HT-29 (cell line): ENCODE measurements around the gene SPATA20. TPM values are rescaled to one million over a fixed set of nuclear protein-coding genes. Genes with fewer than 3 reads are reported as not detected.
A peak's percentile ranks its signal among the peaks of the same experiment; 100 is the strongest.

ENCODE experiments used
- DNase-seq: peaks from one replicate; pipeline ENCODE4 v3.0.0-alpha.2; 2015; ENCODE audit warnings: low spot score
- total RNA-seq: library from RNA; depleted of rRNA; stranded (reverse); fragments of >200 nt; shearing (Covaris generic); gene quantifications from 2 replicates; pipeline ENCODE4 v1.2.3, GENCODE V29; 2014

Gene SPATA20
- total RNA-seq, 1 experiment from 2014 or later: 44.9 TPM

DNA sequence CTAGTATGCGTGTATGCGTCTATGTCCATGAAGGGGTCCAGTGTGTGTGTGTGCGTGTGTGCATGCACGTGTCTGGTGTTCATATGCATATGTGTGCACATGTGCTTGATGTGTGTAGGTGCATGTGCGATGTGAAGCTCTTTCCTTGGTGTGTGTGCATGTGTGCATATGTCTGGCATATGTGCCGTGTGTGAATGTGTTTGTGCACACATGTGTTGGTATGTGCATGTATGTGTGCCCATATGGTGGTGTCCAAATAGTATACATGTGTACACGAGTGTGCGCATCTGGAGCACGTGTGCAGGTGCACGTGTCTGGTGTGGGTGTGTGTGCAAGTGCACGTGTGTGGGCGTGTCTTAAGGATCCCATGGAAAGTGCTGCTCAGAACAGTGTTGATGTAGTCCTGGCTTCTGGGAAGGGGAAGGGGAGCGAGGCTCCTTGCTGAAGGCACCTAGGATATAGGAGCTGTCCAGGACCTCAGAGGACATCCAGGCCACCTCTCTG lies 30.5 kb downstream of the SPATA20 start:
- no peak for DNase-seq

DNA sequence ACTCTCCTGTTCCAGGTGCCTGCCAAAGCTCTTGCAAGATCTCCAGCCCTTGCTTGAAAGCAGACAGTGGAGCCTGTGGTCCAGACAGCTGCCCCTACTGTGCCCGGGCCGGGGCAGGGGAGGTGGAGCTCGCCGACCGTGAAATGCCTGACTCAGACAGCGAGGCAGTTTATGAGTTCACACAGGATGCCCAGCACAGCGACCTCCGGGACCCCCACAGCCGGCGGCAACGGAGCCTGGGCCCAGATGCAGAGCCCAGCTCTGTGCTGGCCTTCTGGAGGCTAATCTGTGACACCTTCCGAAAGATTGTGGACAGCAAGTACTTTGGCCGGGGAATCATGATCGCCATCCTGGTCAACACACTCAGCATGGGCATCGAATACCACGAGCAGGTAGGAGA lies 31.2 kb downstream of the SPATA20 start:
- DNase-seq: no peak

DNA sequence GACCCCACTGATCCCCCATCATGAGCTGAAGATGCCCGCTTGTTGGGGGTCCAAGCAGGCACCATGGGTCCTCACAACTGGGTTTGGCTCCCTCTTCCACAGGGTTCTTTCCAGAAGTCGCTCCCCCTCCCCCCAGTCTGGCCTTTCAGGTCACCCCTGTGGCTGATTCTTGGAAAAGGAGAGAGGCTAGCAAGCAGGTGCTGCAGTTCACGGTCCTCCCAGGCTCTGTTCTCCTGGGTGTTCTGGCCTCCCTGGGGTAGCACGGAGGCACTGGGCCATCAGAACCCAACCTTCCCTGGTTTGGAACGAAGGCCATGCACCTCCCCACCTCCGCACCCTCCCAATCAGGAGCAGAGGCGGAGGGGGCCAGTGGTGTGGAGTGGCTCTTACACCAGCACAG lies 32.4 kb downstream of the SPATA20 start:
- no peak for DNase-seq

DNA sequence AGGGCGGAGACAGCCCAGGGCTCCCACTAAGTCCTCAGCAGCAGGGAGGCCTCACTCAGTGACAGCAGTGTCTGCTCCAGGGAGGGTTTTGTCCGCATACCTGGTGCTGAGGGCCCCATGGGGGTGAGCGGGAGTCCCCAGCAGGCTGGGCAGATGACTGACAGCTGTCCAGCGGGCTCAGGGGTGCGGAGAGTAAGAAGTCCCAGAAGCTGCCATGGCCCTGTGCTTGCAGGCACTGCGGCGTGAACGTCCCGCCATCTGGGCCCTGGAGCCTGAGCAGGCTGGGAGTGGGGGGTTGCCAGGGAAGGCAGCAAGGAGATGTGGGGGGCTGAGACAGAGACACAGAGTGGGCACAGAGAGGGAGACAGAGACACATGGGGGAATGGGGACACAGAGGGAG lies 33.7 kb downstream of the SPATA20 start:
- DNase-seq: no peak

DNA sequence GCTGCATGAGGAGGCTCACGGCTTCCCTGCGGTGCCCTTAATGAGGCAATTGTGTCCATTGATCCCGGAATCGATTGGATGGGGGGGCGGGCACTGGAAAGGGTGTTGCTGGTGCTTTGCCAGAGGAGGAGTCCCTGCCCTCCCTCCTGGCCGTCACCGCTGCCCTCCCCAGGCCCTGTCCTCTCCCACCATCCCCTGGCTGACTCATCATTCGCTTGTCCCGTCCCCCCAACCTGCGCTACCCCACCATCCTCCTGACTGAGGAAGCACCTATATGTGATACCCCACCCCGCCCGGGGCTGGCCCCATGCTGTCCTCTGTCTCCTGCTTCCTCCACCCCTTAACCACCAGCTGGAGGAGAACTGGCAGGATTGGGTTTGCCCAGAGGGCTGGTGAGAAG lies 34.3 kb downstream of the SPATA20 start:
- DNase-seq: no peak

DNA sequence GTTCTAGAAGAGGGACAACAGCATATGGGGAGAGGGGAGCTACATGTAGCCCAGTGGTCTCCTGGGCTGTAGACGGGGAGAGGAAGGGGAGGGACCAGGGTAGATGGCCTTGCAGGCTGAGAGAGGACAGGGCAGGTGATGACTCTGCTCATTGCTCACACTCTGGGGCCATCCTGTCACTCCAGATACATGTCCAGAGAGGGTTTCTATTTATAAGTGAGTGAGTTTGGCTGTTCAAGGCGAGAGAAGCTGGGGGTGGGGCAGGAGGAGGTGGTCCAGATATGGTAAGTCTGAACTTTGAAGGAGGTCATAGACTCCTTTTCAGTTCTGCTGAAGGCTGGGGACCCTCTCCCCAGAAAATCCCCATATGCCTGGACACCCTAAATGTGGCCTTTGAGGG lies 35.8 kb downstream of the SPATA20 start:
- DNase-seq: no peak

DNA sequence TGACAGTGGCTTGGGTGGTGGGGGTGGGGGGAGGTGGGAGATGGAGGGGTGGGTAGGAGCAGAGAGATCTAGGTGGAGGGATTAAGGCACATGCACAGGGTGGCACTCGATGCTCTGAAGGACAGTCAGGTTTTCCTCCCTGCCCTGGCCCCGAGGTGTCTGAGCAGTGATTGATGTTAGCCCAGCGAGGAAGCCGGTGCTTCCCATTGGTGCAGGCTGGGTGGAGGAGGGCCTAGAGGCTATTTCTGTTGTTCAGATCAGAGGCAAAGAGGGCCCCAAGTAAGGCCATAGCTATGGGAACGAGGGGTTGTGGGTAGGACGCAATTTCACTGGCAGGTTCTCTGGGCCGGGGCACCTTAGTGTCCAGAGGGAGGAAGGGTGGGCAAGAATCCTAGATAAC lies 36.7 kb downstream of the SPATA20 start:
- DNase-seq: no peak

DNA sequence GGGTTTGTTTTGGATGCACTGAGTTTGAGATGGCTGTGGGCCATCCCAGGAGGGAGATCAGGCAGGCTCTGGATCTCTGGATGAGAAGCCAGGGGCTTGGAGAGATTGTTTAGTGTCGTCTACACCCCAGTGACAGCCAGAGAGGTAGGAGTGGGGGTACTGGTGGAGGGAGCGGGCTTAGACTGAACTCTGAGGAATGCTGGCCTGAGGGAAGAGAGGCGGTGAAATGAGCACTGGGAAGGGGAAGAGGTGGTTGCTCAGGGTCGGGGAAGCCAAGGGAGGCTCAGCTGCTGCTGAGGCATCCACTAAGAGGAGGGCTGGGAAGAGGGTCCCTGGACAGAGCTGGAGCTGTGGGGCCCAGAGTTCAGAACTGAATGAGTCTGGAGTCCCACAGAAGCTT lies 37.1 kb downstream of the SPATA20 start:
- no peak for DNase-seq

DNA sequence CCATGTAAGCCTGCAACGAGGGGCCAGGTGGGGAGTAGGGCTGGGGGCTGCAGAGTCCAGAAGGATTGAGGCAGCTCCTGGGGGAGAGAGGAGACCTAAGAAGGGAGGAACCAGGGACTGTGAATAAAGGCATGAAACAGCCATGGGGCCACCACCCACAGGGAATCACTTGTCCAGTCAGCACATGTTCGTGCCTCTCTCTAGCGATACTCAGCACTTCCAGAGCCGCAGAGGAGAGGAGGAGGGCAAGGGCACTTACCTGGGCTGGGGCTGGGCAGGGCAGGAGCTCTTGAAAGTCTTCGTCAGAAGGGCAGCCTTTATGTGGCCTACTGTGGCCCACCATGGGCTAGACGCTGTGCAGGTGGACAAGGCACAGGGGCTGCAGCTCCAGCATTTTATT lies 37.8 kb downstream of the SPATA20 start:
- no peak for DNase-seq

DNA sequence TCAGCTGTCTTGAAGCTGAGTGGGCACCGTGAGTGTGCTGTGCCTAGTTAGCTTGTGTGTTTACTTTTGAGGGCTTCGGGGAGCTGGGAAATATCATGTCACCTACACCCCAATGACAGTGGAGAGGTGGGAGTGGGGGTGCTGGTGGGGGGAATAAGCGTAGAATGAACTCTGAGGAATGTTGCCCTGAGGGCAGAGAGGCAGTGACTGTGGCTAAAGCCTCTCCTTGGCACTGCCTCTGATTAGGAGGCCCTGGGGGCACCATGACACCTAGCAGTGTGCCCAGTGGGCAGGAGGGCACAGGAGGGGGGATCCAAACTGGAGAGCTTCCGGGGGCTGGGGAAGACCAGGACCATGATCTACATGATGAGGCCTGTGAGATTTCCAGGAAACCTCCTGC lies 38.4 kb downstream of the SPATA20 start:
- no peak for DNase-seq

DNA sequence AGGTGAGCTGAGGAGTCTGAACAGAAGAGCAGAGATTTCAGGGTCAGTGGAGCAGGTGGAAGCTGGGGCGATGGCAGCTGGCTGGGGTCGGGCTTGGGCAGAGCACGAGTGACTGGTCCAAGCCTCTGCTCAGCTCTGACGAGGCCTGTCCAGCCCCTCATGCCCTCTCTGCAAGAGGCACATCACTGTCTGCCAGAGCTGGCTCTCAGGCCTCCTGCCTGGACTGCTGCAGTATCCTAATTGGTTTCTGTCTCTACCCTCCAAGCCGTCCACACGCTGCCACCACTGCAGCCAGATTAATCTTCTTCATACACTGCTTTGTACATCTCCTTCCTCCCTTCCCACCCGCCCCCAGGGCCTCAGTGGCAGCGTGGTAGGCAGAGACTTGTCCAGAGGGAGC lies 38.9 kb downstream of the SPATA20 start:
- DNase-seq: no peak

DNA sequence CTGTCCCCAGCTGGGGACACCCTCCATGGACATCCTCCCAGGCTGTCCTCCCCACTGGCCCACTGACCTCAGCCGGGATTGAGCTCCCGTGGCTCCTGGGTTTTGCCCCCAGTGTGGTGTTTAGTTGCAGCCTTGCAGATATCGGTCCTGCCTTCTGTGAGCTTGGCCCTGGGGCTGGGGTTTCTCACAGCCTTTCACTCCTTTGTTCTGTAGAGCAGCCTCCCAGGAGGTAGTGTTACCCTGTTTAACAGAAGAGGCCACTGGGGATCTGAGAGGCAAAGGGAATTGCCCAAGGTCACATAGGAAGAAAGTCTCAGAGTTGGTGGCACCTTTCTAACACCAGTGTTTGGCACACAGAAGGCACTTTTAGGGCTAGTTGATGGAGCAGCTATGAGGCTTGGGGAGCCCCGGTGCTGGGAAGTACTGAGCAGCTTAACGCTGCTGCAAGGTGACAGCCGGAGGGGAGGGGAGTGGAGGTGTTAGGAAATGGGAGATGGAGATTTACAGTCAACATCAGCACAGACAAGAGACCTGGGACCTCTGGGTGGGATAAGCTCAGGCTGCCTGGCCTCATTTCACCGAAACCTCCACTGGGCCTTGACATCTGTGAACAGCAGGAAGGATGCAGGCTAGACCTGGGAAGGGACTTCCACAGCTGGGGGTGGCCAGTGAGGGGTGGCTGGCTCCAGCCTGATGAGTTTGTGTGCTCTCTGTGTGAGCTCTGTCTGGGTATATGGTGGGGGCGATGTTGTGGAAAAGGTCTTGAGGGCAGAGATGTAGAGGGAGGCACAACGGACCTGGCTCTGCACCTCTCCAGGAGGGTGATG lies 39.7 kb downstream of the SPATA20 start:
- DNase-seq: no peak

DNA sequence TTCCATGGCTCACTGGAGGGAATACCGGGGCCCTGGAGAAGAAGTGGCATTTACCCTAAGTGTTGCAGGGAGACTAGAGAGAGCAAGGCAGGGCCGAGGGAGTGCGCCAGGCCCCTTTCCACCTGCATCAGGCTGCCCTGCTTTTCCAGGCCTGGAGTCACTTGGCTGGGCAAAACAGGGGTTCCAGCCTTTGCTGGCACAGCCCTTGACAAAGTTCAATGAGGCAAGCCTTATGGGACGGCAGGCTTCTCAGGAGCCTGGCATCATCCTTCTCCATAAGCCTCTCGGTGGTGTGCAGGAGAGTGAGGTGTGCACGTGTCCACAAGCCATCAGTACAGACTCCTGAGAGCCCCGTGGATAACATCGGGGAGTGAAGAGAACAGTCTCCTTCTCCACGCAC lies 40.6 kb downstream of the SPATA20 start:
- DNase-seq: no peak

DNA sequence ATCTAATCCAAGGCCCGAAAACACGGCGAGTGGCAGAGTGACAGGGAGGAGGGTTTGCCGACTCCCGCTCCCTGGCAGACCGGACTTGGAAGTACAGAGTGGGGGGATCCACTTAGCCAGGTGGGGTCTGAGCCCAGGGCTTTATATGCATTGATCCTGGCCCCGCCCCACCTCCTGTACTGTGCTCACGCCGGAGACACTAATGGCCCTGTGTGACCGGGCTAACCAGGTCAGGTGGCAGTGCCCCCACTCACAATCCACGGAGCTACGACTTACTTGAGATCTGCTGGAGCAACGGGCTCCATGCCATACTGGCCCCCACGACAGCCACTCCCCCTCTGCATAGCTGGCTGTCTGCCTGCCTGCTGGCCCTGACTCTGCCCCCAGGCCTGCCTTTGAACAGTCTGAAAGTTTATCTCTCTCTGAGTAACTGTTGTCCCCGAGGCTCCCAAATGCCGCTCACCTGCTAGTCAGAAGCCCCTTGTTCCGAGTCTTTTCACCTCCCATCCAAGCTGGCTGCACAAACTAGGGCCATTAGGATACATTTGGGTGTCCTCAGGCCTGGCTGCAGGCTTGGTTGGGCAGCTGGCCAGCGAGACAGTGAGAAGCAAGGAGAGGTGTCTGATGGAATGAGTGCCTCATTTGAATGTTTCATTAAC lies 41.5 kb downstream of the SPATA20 start:
- DNase-seq: no peak

DNA sequence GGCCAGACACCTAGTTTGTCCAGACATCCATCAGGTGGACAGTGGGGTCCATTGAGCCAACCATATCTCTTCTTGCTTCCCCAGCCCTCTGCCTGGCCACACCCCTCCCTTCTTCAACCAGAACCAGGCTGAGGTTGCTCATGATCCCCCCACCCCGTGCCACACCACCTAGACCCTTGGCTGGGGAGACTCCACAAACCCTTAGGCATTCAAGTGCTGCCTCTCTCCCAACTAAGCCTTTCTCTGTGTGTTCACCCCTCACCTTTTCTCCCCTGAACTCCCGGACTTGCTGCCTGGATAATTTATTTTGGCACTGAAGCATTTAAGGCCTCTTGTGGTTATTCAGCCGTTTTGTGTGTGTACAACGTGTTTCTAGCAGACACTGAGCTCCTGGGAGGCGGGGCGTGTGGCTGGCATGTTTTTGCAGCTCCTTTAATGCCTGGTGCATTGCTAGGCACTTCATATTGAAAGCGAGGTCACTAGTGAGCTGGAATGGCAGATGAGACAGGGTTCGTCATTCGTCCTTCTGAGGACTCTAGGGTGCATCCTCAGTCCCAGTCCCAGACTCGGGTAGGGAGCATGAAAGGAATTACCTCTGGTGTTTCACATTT lies 42.2 kb downstream of the SPATA20 start:
- DNase-seq: no peak

DNA sequence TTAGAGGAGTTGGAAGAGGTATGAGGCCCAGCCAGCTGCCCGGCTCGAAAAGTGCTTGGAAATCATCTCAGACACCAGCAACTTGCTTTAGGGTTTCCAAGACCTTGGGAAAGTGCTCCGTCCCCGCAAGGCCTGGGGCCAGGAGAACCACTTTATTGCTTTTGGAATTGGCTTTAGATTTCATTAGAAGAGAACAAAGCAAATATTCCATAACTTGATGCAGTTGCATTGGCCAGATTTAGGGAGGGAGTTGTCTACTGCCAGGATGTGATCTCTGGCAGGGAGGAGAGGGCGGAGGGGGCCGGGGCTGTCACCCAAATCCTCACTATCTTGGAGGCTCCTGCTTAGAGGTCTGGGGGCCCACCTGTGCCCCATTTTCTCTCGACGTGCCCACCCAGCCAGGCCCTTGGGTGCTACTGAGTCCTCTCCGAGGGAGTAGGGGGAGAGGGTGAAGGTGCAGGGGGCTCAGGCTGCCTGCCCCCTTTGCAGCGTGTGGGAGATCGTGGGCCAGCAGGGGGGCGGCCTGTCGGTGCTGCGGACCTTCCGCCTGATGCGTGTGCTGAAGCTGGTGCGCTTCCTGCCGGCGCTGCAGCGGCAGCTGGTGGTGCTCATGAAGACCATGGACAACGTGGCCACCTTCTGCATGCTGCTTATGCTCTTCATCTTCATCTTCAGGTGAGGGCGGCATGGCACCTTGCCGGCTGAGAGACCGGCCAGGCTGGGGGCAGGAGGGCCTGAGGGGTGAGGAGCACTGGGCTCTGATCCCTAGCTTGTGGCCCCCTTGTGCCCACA lies 44.2 kb downstream of the SPATA20 start:
- no peak for DNase-seq

DNA sequence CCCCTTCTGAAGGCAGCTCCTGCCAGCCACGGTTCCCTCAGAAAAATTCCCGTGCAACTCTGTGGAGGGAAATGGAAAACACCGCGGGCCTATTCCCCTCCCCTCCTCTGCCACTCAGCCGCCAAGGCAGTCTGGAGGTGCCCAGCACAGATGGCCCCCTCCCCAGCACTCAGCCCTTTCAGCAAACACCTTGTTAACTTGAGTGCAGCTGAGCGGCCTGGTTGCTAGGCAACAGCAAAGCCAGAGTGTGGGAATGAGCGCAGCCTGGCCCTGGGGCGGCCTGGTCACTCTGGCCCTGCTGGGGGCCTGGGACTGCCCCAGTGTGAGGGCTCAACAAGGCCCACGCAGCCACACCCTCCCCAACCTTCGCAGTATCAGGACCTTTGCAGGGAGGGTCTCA lies 46.3 kb downstream of the SPATA20 start:
- no peak for DNase-seq

DNA sequence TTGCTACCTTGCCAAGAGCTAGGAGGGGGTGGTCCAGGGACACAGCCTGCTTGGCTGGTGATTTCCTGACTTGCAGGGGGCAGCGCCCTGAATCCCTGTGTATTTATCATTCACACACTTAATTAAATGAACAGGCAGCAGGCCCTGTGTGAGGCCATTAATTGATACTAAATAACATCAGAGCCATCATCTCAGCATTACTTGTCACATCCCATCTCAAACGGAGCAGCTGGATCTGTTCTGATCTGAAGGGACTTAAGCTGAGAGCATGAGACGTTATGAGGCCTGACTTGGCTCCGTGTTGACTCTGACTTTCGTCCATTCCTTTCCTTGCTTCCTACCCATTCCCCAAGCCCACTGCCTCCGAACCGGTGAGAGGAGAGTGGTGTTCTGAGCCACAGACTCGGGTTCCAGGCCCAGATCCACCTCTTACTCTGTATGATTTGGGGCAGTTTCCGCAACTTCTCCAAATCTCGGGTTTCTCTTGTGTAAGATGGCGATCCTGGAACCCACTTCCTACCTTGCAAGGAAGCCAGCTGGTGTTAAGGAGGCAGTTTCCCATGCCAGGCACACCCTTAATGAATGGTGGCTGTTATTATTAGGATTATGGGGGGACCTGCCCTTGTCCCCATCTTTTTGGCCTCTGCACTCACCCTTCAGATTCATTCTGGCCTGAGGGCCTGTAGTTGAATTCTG lies 47.3 kb downstream of the SPATA20 start:
- no peak for DNase-seq

DNA sequence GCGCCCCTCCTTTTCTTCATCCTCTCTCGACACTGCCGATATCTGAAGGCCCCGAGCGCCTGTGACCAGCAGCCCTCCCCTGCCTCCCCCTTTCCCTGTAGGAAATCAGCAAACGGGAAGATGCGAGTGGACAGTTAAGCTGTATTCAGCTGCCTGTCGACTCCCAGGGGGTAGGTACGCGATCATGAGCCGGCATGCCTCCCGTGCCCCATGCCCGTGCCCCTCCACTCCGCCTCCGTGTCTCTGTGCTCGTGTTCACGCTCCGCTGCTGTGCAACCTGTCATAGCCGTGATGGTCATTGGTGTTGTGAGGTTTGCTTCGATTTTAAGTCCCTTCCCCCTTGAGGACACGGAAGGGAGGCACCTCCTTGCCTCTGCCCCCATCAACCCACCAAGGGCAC lies 47.9 kb downstream of the SPATA20 start:
- no peak for DNase-seq

DNA sequence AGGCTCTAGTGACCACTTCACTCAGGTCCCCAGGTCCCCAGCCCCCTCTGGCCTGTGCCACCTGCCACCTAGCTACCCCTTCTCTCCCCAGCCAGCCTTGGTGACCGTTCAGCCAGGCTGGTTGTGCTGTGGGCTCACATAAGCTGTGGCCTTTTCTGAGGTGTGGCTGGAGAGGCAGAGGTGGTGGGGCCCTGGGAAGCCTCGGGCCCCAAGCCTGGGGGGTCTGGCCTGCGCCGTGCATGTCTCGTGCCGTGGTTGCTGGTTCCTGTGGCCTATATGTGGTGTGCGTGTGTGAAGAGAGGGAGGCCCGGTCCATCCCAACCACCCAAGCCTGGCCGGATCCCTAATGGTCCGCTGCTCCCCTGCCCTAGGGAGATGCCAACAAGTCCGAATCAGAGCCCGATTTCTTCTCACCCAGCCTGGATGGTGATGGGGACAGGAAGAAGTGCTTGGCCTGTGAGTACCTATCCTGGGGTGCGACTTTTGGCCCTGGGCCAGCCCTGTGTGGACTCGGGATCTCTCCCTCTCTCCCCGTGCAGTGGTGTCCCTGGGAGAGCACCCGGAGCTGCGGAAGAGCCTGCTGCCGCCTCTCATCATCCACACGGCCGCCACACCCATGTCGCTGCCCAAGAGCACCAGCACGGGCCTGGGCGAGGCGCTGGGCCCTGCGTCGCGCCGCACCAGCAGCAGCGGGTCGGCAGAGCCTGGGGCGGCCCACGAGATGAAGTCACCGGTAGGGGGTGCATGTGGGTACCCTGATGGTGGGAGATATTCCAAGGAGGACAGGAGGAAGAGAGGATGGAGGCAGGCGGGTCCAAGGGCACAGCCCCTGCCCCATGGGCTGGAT lies 49.4 kb downstream of the SPATA20 start:
- peak; percentile 34 for DNase-seq
